NT2/D1 (cell line): ENCODE measurements around the gene TMTC4.

Source experiments
- DNase-seq: peaks from one replicate; pipeline ENCODE4 v3.0.0-alpha.2; 2011; ENCODE audit warnings: low read depth, low spot score
- H3K27me3 ChIP-seq: 2 replicates; pipeline ENCODE4 v1.6.0; 2011; ENCODE audit warnings: mild to moderate bottlenecking; ENCODE audit not compliant: insufficient read length, insufficient read depth
- H3K36me3 ChIP-seq: 2 replicates; pipeline ENCODE4 v1.6.1; 2011; ENCODE audit warnings: mild to moderate bottlenecking, low read length, mixed read lengths; ENCODE audit not compliant: insufficient read depth, insufficient read length
- H3K4me1 ChIP-seq: 2 replicates; pipeline ENCODE4 v1.5.1; 2011; ENCODE audit not compliant: insufficient read depth, insufficient read length
- H3K4me3 ChIP-seq: 2 replicates; pipeline ENCODE4 v1.5.1; 2011; ENCODE audit warnings: low read depth; ENCODE audit not compliant: insufficient read length
- H3K9ac ChIP-seq: 2 replicates; pipeline ENCODE4 v1.6.0; 2011; ENCODE audit warnings: low read depth; ENCODE audit not compliant: insufficient read length
- H3K9me3 ChIP-seq: 2 replicates; pipeline ENCODE4 v1.5.1; 2011; ENCODE audit warnings: mild to moderate bottlenecking, low read length; ENCODE audit not compliant: insufficient read depth
- SUZ12 ChIP-seq: IDR thresholded peaks from 2 replicates; pipeline ENCODE4 v1.6.1; 2011; ENCODE audit not compliant: insufficient read length, insufficient read depth; ENCODE audit errors: extremely low read depth
- YY1 ChIP-seq: IDR thresholded peaks from 2 replicates; pipeline ENCODE4 v1.6.1; 2011; ENCODE audit not compliant: insufficient read length, insufficient read depth
- ZNF274 ChIP-seq: IDR thresholded peaks from 2 replicates; pipeline ENCODE4 v1.6.1; 2011; ENCODE audit warnings: mild to moderate bottlenecking, low read depth, low read length

Gene TMTC4

GRCh38 chr13:100657881-100658315 is 16.7 kb downstream of the TMTC4 start:
- H3K9ac ChIP-seq = no peak overlapping the region
- no peak overlapping the region for H3K4me3 ChIP-seq
- H3K27me3 ChIP-seq = no peaks in the 10 kb centered on the region
- H3K9me3 ChIP-seq = no peaks in the 10 kb centered on the region
- no peak for DNase-seq
- H3K4me1 ChIP-seq = no peaks in the 10 kb centered on the region
- TF ChIP-seq YY1 = no peak
- no peak for TF ChIP-seq ZNF274
- no peak for TF ChIP-seq SUZ12
- peaks cover 19% of the 10 kb centered on the region for H3K36me3 ChIP-seq

- DNase-seq = no peak
- H3K9me3 ChIP-seq = no peaks in the 10 kb centered on the region
- TF ChIP-seq YY1 (no peak), ZNF274 (no peak), SUZ12 (no peak)
- no peak overlapping the region for H3K4me3 ChIP-seq
- H3K27me3 ChIP-seq = no peaks in the 10 kb centered on the region
- H3K9ac ChIP-seq = no peak overlapping the region
- peaks cover 6% of the 10 kb centered on the region for H3K36me3 ChIP-seq
- H3K4me1 ChIP-seq = no peaks in the 10 kb centered on the region
Measured at GRCh38 chr13:100652510-100652909, 22.1 kb downstream of the TMTC4 start.

- DNase-seq = no peak
- Histone ChIP-seq H3K4me3 (no peak overlapping the region), H3K9me3 (no peaks in the 10 kb centered on the region), H3K27me3 (no peaks in the 10 kb centered on the region), H3K9ac (no peak overlapping the region), H3K36me3 (no peaks in the 10 kb centered on the region), H3K4me1 (no peaks in the 10 kb centered on the region)
- TF ChIP-seq YY1 (no peak), ZNF274 (no peak)
Measured at GRCh38 chr13:100650326-100650725, 24.3 kb downstream of the TMTC4 start.

- Histone ChIP-seq H3K27me3 (no peaks in the 10 kb centered on the region), H3K9ac (no peak overlapping the region), H3K4me3 (no peak overlapping the region), H3K9me3 (no peaks in the 10 kb centered on the region), H3K4me1 (no peaks in the 10 kb centered on the region), H3K36me3 (no peaks in the 10 kb centered on the region)
- TF ChIP-seq ZNF274 = no peak
- no peak for TF ChIP-seq SUZ12
- TF ChIP-seq YY1 = no peak
- no peak for DNase-seq
Measured at GRCh38 chr13:100648354-100648753, 26.2 kb downstream of the TMTC4 start.

- H3K36me3 ChIP-seq = peaks cover 1% of the 10 kb centered on the region
- H3K27me3 ChIP-seq = no peaks in the 10 kb centered on the region
- H3K4me1 ChIP-seq = no peaks in the 10 kb centered on the region
- H3K9me3 ChIP-seq = no peaks in the 10 kb centered on the region
- TF ChIP-seq ZNF274 = no peak
- TF ChIP-seq YY1 = no peak
- no peak for TF ChIP-seq SUZ12
- H3K9ac ChIP-seq = no peak overlapping the region
- no peak for DNase-seq
- H3K4me3 ChIP-seq = no peak overlapping the region
Measured at GRCh38 chr13:100646871-100647270, 27.7 kb downstream of the TMTC4 start.

GRCh38 chr13:100646030-100646673 is 28.4 kb downstream of the TMTC4 start:
- H3K27me3 ChIP-seq = no peaks in the 10 kb centered on the region
- no peaks in the 10 kb centered on the region for H3K9me3 ChIP-seq
- DNase-seq = no peak
- no peak overlapping the region for H3K4me3 ChIP-seq
- no peaks in the 10 kb centered on the region for H3K4me1 ChIP-seq
- H3K36me3 ChIP-seq = peaks cover 3% of the 10 kb centered on the region
- H3K9ac ChIP-seq = no peak overlapping the region
- TF ChIP-seq ZNF274 = no peak

- no peak for DNase-seq
- H3K4me1 ChIP-seq = no peaks in the 10 kb centered on the region
- H3K9ac ChIP-seq = no peak overlapping the region
- peaks cover 3% of the 10 kb centered on the region for H3K36me3 ChIP-seq
- no peak overlapping the region for H3K4me3 ChIP-seq
- TF ChIP-seq ZNF274 = no peak
- TF ChIP-seq YY1 = no peak
- no peak for TF ChIP-seq SUZ12
- H3K27me3 ChIP-seq = no peaks in the 10 kb centered on the region
- H3K9me3 ChIP-seq = no peaks in the 10 kb centered on the region
Measured at GRCh38 chr13:100645382-100645781, 29.2 kb downstream of the TMTC4 start.

- DNase-seq = no peak
- H3K9ac ChIP-seq = no peak overlapping the region
- no peaks in the 10 kb centered on the region for H3K27me3 ChIP-seq
- TF ChIP-seq ZNF274 = no peak
- TF ChIP-seq YY1 = no peak
- TF ChIP-seq SUZ12 = no peak
- no peak overlapping the region for H3K4me3 ChIP-seq
- H3K9me3 ChIP-seq = no peaks in the 10 kb centered on the region
- peaks cover 3% of the 10 kb centered on the region for H3K36me3 ChIP-seq
- H3K4me1 ChIP-seq = no peaks in the 10 kb centered on the region
Measured at GRCh38 chr13:100644371-100644770, 30.2 kb downstream of the TMTC4 start.
